Endothelial cell (in vitro differentiated cells): ENCODE results near the gene RPS6KA5. TPM values are rescaled to one million over a fixed set of nuclear protein-coding genes. Genes with fewer than 3 reads are reported as not detected.
"Not testable (repeated sequence)": the region's sequence is repeated elsewhere in the genome, so short reads cannot be mapped to it uniquely, and the experiment has no call there.

Experiments
- DNase-seq: peaks from one replicate; pipeline ENCODE4 v3.0.0; 2021; ENCODE audit warnings: low spot score
- H3K27ac Mint-ChIP-seq: one replicate; pipeline ENCODE4 v1.8.0; 2021; ENCODE audit warnings: mixed read lengths, inconsistent platforms; ENCODE audit not compliant: unreplicated experiment
- H3K27me3 Mint-ChIP-seq: one replicate; pipeline ENCODE4 v1.8.0; 2021; ENCODE audit warnings: mild to moderate bottlenecking, moderate library complexity, mixed read lengths, inconsistent platforms; ENCODE audit not compliant: unreplicated experiment
- H3K36me3 Mint-ChIP-seq: one replicate; pipeline ENCODE4 v1.8.0; 2021; ENCODE audit warnings: mild to moderate bottlenecking, low read depth, mixed read lengths, inconsistent platforms; ENCODE audit not compliant: unreplicated experiment
- H3K4me1 Mint-ChIP-seq: one replicate; pipeline ENCODE4 v1.8.0; 2021; ENCODE audit warnings: mild to moderate bottlenecking, mixed read lengths, inconsistent platforms; ENCODE audit not compliant: unreplicated experiment
- H3K4me3 Mint-ChIP-seq: one replicate; pipeline ENCODE4 v1.8.0; 2021; ENCODE audit warnings: mild to moderate bottlenecking, mixed read lengths, inconsistent platforms; ENCODE audit not compliant: unreplicated experiment
- H3K9me3 Mint-ChIP-seq: one replicate; pipeline ENCODE4 v1.8.0; 2021; ENCODE audit warnings: mixed read lengths, inconsistent platforms; ENCODE audit not compliant: unreplicated experiment
- CTCF ChIP-seq: fragments of 200-600 bp; sonication (generic); IDR thresholded peaks from one replicate; pipeline ENCODE4 v1.5.0; 2021; ENCODE audit warnings: antibody characterized with exemption; ENCODE audit not compliant: unreplicated experiment
- total RNA-seq: library from RNA; stranded (reverse); fragmentation: NEBNext Ultra II Directional; extraction: Animal tissue kit (Norgen Biotek cat#: 25700); gene quantifications from one replicate; pipeline ENCODE4 v1.2.1, GENCODE V29; 2021; ENCODE audit not compliant: unreplicated experiment

The RPS6KA5 gene
- total RNA-seq, 1 donor from 2014 or later: 13.8 TPM

- no peak for TF ChIP-seq CTCF
- no peak for DNase-seq
- Mint-ChIP-seq H3K27me3 (no peaks in the 10 kb centered on the region), H3K27ac (no peak overlapping the region), H3K9me3 (no peaks in the 10 kb centered on the region), H3K36me3 (no peaks in the 10 kb centered on the region), H3K4me3 (no peak overlapping the region), H3K4me1 (peaks cover 14% of the 10 kb centered on the region)
Measured at GRCh38 chr14:91038439-91038838, 22.0 kb downstream of the RPS6KA5 start.

GRCh38 chr14:91036741-91037469 lies 23.5 kb downstream of the RPS6KA5 start:
- H3K27me3 Mint-ChIP-seq: no peaks in the 10 kb centered on the region
- no peak overlapping the region for H3K27ac Mint-ChIP-seq
- TF ChIP-seq CTCF: no peak
- no peaks in the 10 kb centered on the region for H3K36me3 Mint-ChIP-seq
- no peak for DNase-seq
- H3K9me3 Mint-ChIP-seq: no peaks in the 10 kb centered on the region
- no peak overlapping the region for H3K4me3 Mint-ChIP-seq
- H3K4me1 Mint-ChIP-seq: peaks cover 11% of the 10 kb centered on the region

- no peak for TF ChIP-seq CTCF
- H3K4me3 Mint-ChIP-seq: no peak overlapping the region
- H3K27me3 Mint-ChIP-seq: no peaks in the 10 kb centered on the region
- peaks cover 18% of the 10 kb centered on the region for H3K4me1 Mint-ChIP-seq
- no peaks in the 10 kb centered on the region for H3K9me3 Mint-ChIP-seq
- no peak overlapping the region for H3K27ac Mint-ChIP-seq
- no peaks in the 10 kb centered on the region for H3K36me3 Mint-ChIP-seq
- DNase-seq: no peak
Measured at GRCh38 chr14:91035855-91036254, 24.6 kb downstream of the RPS6KA5 start.

GRCh38 chr14:91034379-91034778 lies 26.1 kb downstream of the RPS6KA5 start:
- not testable (repeated sequence) for DNase-seq, H3K27ac Mint-ChIP-seq, H3K4me3 Mint-ChIP-seq, H3K9me3 Mint-ChIP-seq, H3K27me3 Mint-ChIP-seq, H3K36me3 Mint-ChIP-seq
- H3K4me1 Mint-ChIP-seq: peaks cover 31% of the 10 kb centered on the region

GRCh38 chr14:91032248-91032647 lies 28.2 kb downstream of the RPS6KA5 start:
- no peak for TF ChIP-seq CTCF
- Mint-ChIP-seq H3K27me3 (peaks cover 2% of the 10 kb centered on the region), H3K27ac (no peak overlapping the region), H3K4me3 (no peak overlapping the region), H3K36me3 (no peaks in the 10 kb centered on the region), H3K4me1 (peaks cover 32% of the 10 kb centered on the region), H3K9me3 (no peaks in the 10 kb centered on the region)
- no peak for DNase-seq
